Hindlimb muscle (tissue), 1 donor: ENCODE measurements around the gene SLC66A2. TPM values are rescaled to one million over a fixed set of nuclear protein-coding genes. Genes with fewer than 3 reads are reported as not detected.
"Not testable (repeated sequence)": the region's sequence is repeated elsewhere in the genome, so short reads cannot be mapped to it uniquely, and the experiment has no call there.

Source experiments
- DNase-seq: peaks from one replicate; pipeline ENCODE4 v3.0.0-alpha.2; 2013
- polyA plus RNA-seq: library from polyadenylated mRNA; unstranded; fragments of 120-200 nt; gene quantifications from one replicate; pipeline ENCODE4 v1.2.1, GENCODE V29; 2013; ENCODE audit not compliant: insufficient read length

SLC66A2 gene
- 25.3 TPM for polyA plus RNA-seq

- DNase-seq = peak; percentile 93
Observed at GRCh38 chr18:79951545-79952455, at the start of gene SLC66A2. Gene SLC66A2, minus strand, starts transcription at chr18:79951653. Its CDS starts 727 bp downstream, at chr18:79950926.

- no peak for DNase-seq
Observed at GRCh38 chr18:80000877-80001276, 49.4 kb upstream of the SLC66A2 start.

GRCh38 chr18:79999701-80000100 is 48.2 kb upstream of the SLC66A2 start:
- not testable (repeated sequence) for DNase-seq

GRCh38 chr18:79991494-79991893 is 40.0 kb upstream of the SLC66A2 start:
- no peak for DNase-seq

GRCh38 chr18:79989195-79989497 is 37.7 kb upstream of the SLC66A2 start:
- peak; percentile 10 for DNase-seq

GRCh38 chr18:79988451-79989194 is 37.2 kb upstream of the SLC66A2 start, which contains the start of gene TXNL4A:
Gene TXNL4A, minus strand, starts transcription at chr18:79988563. Its CDS starts 171 bp downstream, at chr18:79988392.
- DNase-seq = peak; percentile 94

- peak; percentile 66 for DNase-seq
Observed at GRCh38 chr18:79988071-79988450, 36.6 kb upstream of the SLC66A2 start.

- DNase-seq = no peak
Observed at GRCh38 chr18:79987566-79987965, 36.1 kb upstream of the SLC66A2 start.

GRCh38 chr18:79986726-79987125 is 35.3 kb upstream of the SLC66A2 start:
- DNase-seq = no peak

GRCh38 chr18:79985172-79985571 is 33.7 kb upstream of the SLC66A2 start:
- DNase-seq = no peak

GRCh38 chr18:79983793-79984192 is 32.3 kb upstream of the SLC66A2 start:
- DNase-seq = no peak

GRCh38 chr18:79983253-79983652 is 31.8 kb upstream of the SLC66A2 start:
- no peak for DNase-seq

GRCh38 chr18:79982736-79983135 is 31.3 kb upstream of the SLC66A2 start:
- DNase-seq = no peak

GRCh38 chr18:79980585-79980984 is 29.1 kb upstream of the SLC66A2 start:
- DNase-seq = no peak

GRCh38 chr18:79979843-79980242 is 28.4 kb upstream of the SLC66A2 start:
- no peak for DNase-seq

- DNase-seq = no peak
Observed at GRCh38 chr18:79975985-79976680, 24.7 kb upstream of the SLC66A2 start.

GRCh38 chr18:79975043-79975442 is 23.6 kb upstream of the SLC66A2 start:
- no peak for DNase-seq

GRCh38 chr18:79974025-79974654 is 22.7 kb upstream of the SLC66A2 start:
- no peak for DNase-seq

GRCh38 chr18:79973517-79973916 is 22.1 kb upstream of the SLC66A2 start:
- DNase-seq = no peak

GRCh38 chr18:79972720-79973119 is 21.3 kb upstream of the SLC66A2 start:
- no peak for DNase-seq

GRCh38 chr18:79971986-79972385 is 20.5 kb upstream of the SLC66A2 start:
- no peak for DNase-seq

- no peak for DNase-seq
Observed at GRCh38 chr18:79971211-79971952, 19.9 kb upstream of the SLC66A2 start.
